Neural cell (in vitro differentiated cells): ENCODE data around the gene GRWD1. TPM values are rescaled to one million over a fixed set of nuclear protein-coding genes. Genes with fewer than 3 reads are reported as not detected.

Experiments used
- H2AFZ ChIP-seq: fragments of 200-600, 300-800 bp; sonication (generic), shearing (Covaris generic); 2 replicates; pipeline ENCODE4 v1.6.0; 2014; ENCODE audit warnings: low read depth, mild to moderate bottlenecking, antibody characterized with exemption, low read length, moderate library complexity
- H3F3A ChIP-seq: fragments of 200-600 bp; shearing (Covaris generic); 2 replicates; pipeline ENCODE4 v1.6.1; 2016; ENCODE audit warnings: mild to moderate bottlenecking, moderate library complexity, mixed read lengths, antibody characterized with exemption, low read length; ENCODE audit not compliant: insufficient read depth, poor library complexity, severe bottlenecking
- H3K27ac ChIP-seq: fragments of 200-600, 300-800 bp; sonication (generic), shearing (Covaris generic); 2 replicates; pipeline ENCODE4 v1.5.1; 2014; ENCODE audit warnings: mild to moderate bottlenecking, low read length, moderate library complexity
- H3K27me3 ChIP-seq: fragments of 300-800, 200-600 bp; sonication (generic), shearing (Covaris generic); 2 replicates; pipeline ENCODE4 v1.6.0; 2014; ENCODE audit warnings: mild to moderate bottlenecking, low read depth, low read length, moderate library complexity; ENCODE audit not compliant: insufficient read depth
- H3K36me3 ChIP-seq: fragments of 300-800, 200-600 bp; sonication (generic), shearing (Covaris generic); 2 replicates; pipeline ENCODE4 v1.5.1; 2014; ENCODE audit warnings: mild to moderate bottlenecking, antibody characterized with exemption, low read length, moderate library complexity; ENCODE audit not compliant: insufficient read depth
- H3K4me2 ChIP-seq: fragments of 300-800, 200-600 bp; sonication (generic), shearing (Covaris generic); 2 replicates; pipeline ENCODE4 v1.6.0; 2014; ENCODE audit warnings: mild to moderate bottlenecking, low read length
- H3K4me3 ChIP-seq: fragments of 300-800, 200-600 bp; sonication (generic), shearing (Covaris generic); 2 replicates; pipeline ENCODE4 v1.5.1; 2014; ENCODE audit warnings: mild to moderate bottlenecking, low read length, moderate library complexity
- H3K79me2 ChIP-seq: fragments of 200-600 bp; shearing (Covaris generic); replicated peaks from 2 replicates; pipeline ENCODE4 v1.6.0; 2014; ENCODE audit warnings: mild to moderate bottlenecking, low read length, moderate library complexity; ENCODE audit not compliant: insufficient read depth
- H3K9ac ChIP-seq: fragments of 300-800, 200-600 bp; sonication (generic), shearing (Covaris generic); 2 replicates; pipeline ENCODE4 v1.6.1; 2016; ENCODE audit warnings: mild to moderate bottlenecking, low read length, mixed read lengths
- H3K9me2 ChIP-seq: fragments of 200-600 bp; shearing (Covaris generic); 2 replicates; pipeline ENCODE4 v1.6.1; 2016; ENCODE audit warnings: mild to moderate bottlenecking, low read length, mixed read lengths; ENCODE audit not compliant: insufficient read depth
- H3K9me3 ChIP-seq: fragments of 200-600, 300-800 bp; sonication (generic), shearing (Covaris generic); 2 replicates; pipeline ENCODE4 v1.6.1; 2016; ENCODE audit warnings: mild to moderate bottlenecking, mixed run types, low read length, moderate library complexity, mixed read lengths
- H4K20me1 ChIP-seq: fragments of 200-600 bp; shearing (Covaris generic); 2 replicates; pipeline ENCODE4 v1.6.1; 2016; ENCODE audit warnings: mild to moderate bottlenecking, mixed run types; ENCODE audit not compliant: insufficient read depth
- EP300 ChIP-seq: fragments of 450-650 bp; conservative IDR thresholded peaks from 2 replicates; pipeline ENCODE4 v1.6.1; 2014; ENCODE audit warnings: antibody characterized with exemption, mild to moderate bottlenecking, moderate library complexity; ENCODE audit not compliant: poor library complexity, severe bottlenecking
- EZH2 ChIP-seq: fragments of 200-600, 300-800 bp; shearing (Covaris generic), sonication (generic); IDR thresholded peaks from 2 replicates; pipeline ENCODE4 v1.6.1; 2014; ENCODE audit warnings: antibody characterized with exemption, low read length, borderline replicate concordance, mild to moderate bottlenecking; ENCODE audit not compliant: insufficient read depth, poor library complexity, severe bottlenecking
- MXI1 ChIP-seq: fragments of 450-650 bp; conservative IDR thresholded peaks from 2 replicates; pipeline ENCODE4 v1.6.1; 2014; ENCODE audit warnings: antibody characterized with exemption, mild to moderate bottlenecking; ENCODE audit not compliant: poor library complexity, severe bottlenecking
- POLR2AphosphoS5 ChIP-seq: IDR thresholded peaks from 2 replicates; pipeline ENCODE4 v1.6.1; 2012
- RAD21 ChIP-seq: fragments of 450-650 bp; conservative IDR thresholded peaks from 2 replicates; pipeline ENCODE4 v1.6.1; 2014; ENCODE audit warnings: antibody characterized with exemption, mild to moderate bottlenecking, moderate library complexity
- SMC3 ChIP-seq: fragments of 450-650 bp; conservative IDR thresholded peaks from 2 replicates; pipeline ENCODE4 v1.6.1; 2014; ENCODE audit warnings: antibody characterized with exemption, mild to moderate bottlenecking, moderate library complexity; ENCODE audit not compliant: poor library complexity
- TAF1 ChIP-seq: IDR thresholded peaks from 2 replicates; pipeline ENCODE4 v1.6.1; 2012; ENCODE audit warnings: low read depth
- polyA plus RNA-seq: library from polyadenylated mRNA; depleted of rRNA; stranded (reverse); fragments of >200 nt; gene quantifications from 2 replicates; pipeline ENCODE4 v1.2.3, GENCODE V29; 2014
- TF ChIP-seq, protein P1 (sequence below): fragments of 450-650 bp; IDR thresholded peaks from 2 replicates; pipeline ENCODE4 v1.5.1; 2014; ENCODE audit warnings: antibody characterized with exemption, mild to moderate bottlenecking, moderate library complexity; ENCODE audit not compliant: poor library complexity, severe bottlenecking
- TF ChIP-seq, protein P2 (sequence below): IDR thresholded peaks from 2 replicates; pipeline ENCODE4 v1.6.1; 2012; ENCODE audit warnings: borderline replicate concordance

GRWD1 gene
- polyA plus RNA-seq, 1 donor from 2014 or later = 11.8 TPM

DNA sequence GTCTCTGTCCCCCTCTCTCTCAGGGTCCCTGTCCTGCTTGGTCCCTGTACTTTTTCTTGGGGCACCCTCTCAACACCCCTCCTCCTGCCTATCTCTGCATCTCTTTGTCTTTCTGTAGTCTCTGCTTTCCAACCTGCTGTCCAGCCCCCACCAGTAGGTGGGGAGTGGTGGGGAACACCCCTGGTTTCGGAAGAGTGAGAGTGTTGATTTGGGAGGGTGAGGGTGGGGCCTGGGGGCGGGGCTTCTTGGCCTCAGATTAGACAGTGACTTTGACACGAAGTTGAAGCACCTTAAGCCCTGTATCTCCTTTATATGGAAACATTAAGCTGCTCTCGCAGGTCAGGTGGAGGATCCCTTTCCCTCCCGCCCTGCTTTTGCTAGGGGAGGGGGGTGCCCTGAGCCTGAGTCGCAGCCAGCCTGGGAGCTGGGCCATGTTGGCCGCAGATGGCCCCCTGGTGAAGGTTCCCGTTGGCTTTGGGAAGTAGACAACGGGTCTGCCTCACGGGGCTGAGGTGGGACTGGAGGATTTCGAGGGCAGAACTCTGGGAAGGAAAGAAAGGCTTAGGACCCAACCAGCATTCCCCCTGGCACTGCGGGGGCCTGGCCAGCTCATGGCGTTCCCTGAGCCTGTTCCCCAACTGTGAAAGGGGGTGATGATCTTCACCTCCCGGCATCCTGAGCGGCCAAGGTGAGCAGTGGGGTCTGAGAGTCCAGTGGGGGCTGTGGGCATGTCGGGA lies 9.6 kb downstream of the GRWD1 start, which contains the start of gene KCNJ14:
Gene KCNJ14, plus strand, starts transcription at position 404 of the 737 bp plus-strand sequence. CDS start 6,151 bp downstream, outside the sequence.
- Histone ChIP-seq H3K9me2 (no peaks in the 10 kb centered on the region), H3K36me3 (no peaks in the 10 kb centered on the region), H3K9me3 (no peaks in the 10 kb centered on the region), H3K4me3 (no peak within 1 kb of the TSS), H2AFZ (no peak within 1 kb of the TSS), H4K20me1 (no peaks in the 10 kb centered on the region), H3F3A (no peaks in the 10 kb centered on the region), H3K27me3 (no peaks in the 10 kb centered on the region), H3K27ac (no peak within 1 kb of the TSS), H3K79me2 (no peaks in the 10 kb centered on the region), H3K9ac (no peak within 1 kb of the TSS), H3K4me2 (no peak within 1 kb of the TSS)
- TF ChIP-seq, protein P1, sequence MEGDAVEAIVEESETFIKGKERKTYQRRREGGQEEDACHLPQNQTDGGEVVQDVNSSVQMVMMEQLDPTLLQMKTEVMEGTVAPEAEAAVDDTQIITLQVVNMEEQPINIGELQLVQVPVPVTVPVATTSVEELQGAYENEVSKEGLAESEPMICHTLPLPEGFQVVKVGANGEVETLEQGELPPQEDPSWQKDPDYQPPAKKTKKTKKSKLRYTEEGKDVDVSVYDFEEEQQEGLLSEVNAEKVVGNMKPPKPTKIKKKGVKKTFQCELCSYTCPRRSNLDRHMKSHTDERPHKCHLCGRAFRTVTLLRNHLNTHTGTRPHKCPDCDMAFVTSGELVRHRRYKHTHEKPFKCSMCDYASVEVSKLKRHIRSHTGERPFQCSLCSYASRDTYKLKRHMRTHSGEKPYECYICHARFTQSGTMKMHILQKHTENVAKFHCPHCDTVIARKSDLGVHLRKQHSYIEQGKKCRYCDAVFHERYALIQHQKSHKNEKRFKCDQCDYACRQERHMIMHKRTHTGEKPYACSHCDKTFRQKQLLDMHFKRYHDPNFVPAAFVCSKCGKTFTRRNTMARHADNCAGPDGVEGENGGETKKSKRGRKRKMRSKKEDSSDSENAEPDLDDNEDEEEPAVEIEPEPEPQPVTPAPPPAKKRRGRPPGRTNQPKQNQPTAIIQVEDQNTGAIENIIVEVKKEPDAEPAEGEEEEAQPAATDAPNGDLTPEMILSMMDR = no peak
- TF ChIP-seq EP300 (no peak), RAD21 (no peak), TAF1 (no peak), MXI1 (no peak), EZH2 (no peak), SMC3 (no peak), POLR2AphosphoS5 (no peak)
- TF ChIP-seq, protein P2, sequence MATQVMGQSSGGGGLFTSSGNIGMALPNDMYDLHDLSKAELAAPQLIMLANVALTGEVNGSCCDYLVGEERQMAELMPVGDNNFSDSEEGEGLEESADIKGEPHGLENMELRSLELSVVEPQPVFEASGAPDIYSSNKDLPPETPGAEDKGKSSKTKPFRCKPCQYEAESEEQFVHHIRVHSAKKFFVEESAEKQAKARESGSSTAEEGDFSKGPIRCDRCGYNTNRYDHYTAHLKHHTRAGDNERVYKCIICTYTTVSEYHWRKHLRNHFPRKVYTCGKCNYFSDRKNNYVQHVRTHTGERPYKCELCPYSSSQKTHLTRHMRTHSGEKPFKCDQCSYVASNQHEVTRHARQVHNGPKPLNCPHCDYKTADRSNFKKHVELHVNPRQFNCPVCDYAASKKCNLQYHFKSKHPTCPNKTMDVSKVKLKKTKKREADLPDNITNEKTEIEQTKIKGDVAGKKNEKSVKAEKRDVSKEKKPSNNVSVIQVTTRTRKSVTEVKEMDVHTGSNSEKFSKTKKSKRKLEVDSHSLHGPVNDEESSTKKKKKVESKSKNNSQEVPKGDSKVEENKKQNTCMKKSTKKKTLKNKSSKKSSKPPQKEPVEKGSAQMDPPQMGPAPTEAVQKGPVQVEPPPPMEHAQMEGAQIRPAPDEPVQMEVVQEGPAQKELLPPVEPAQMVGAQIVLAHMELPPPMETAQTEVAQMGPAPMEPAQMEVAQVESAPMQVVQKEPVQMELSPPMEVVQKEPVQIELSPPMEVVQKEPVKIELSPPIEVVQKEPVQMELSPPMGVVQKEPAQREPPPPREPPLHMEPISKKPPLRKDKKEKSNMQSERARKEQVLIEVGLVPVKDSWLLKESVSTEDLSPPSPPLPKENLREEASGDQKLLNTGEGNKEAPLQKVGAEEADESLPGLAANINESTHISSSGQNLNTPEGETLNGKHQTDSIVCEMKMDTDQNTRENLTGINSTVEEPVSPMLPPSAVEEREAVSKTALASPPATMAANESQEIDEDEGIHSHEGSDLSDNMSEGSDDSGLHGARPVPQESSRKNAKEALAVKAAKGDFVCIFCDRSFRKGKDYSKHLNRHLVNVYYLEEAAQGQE = no peak

DNA sequence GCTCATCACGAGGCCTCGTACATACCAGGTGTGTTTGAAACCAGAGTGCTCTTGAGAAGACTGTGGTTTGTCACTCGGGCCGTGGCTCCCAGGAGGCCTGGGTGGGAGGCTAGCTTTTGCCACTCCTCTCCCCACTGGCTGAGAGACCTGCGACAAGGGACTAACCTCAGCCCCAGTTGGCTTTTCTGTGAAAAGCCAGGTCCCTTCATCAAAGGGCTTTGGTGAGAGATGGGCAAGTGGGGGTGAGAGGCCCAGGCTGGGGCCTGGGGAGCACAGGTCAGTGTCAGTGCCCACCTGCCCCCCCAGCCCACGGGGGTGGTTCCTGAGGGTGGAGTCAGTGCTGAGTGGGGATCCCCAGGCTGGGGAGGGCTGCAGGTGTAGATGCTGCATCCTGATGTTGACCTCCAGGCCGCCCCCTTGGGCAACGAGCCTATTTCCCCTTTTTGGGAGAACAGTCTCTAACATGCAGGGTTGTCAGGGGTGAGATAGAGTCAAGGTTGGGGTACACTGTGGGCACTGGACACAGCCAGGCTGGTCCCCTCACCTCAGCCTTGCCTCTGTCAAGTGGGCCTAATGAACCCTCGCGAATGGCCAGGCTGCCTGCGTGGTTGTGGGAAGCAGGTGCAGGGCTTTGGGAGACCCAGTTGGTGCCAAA lies 10.3 kb downstream of the GRWD1 start:
- H3K9me3 ChIP-seq = no peaks in the 10 kb centered on the region
- H3K9ac ChIP-seq = no peak overlapping the region
- no peaks in the 10 kb centered on the region for H3K79me2 ChIP-seq
- no peak overlapping the region for H3K4me3 ChIP-seq
- H3K9me2 ChIP-seq = no peaks in the 10 kb centered on the region
- no peaks in the 10 kb centered on the region for H4K20me1 ChIP-seq
- no peak overlapping the region for H3K27ac ChIP-seq
- no peak overlapping the region for H3K4me2 ChIP-seq
- no peaks in the 10 kb centered on the region for H3K27me3 ChIP-seq
- H3F3A ChIP-seq = no peaks in the 10 kb centered on the region
- no peak overlapping the region for H2AFZ ChIP-seq
- H3K36me3 ChIP-seq = no peaks in the 10 kb centered on the region
- TF ChIP-seq, protein P1 = no peak
- no peak for TF ChIP-seq RAD21
- no peak for TF ChIP-seq TAF1
- no peak for TF ChIP-seq SMC3
- no peak for TF ChIP-seq POLR2AphosphoS5
- TF ChIP-seq EZH2 = no peak
- TF ChIP-seq EP300 = no peak
- no peak for TF ChIP-seq MXI1
- TF ChIP-seq, protein P2 = no peak
